CD4-positive, alpha-beta T cell (primary cell): ENCODE measurements around the gene UEVLD. TPM values are rescaled to one million over a fixed set of nuclear protein-coding genes. Genes with fewer than 3 reads are reported as not detected.

Experiments used
- ATAC-seq: fragments of 200-7000 bp; cut with Tn5 transposase; one replicate; pipeline ENCODE4 v1.10.0; 2022; ENCODE audit warnings: mild to moderate bottlenecking; ENCODE audit not compliant: poor library complexity
- CTCF ChIA-PET: fragments of 350-600 bp; sonication (Branson Sonifier 250); formaldehyde crosslinking; loops from one replicate; lab custom pipeline; 2021; ENCODE audit warnings: antibody characterized with exemption, inconsistent platforms; lab: Charles Lee
- POLR2A ChIA-PET: fragments of 350-600 bp; sonication (Branson Sonifier 250); formaldehyde crosslinking; loops from one replicate; lab custom pipeline; 2021; ENCODE audit warnings: antibody characterized with exemption, inconsistent platforms; lab: Charles Lee
- DNase-seq, 14 experiments: peaks; one replicate each; pipeline ENCODE4 v3.0.0-alpha.2; 2013 to 2020; ENCODE audit warnings: mixed read lengths in 2 of 14
- H3K27ac ChIP-seq, 2 donors: one replicate each; pipeline versions ENCODE4 v1.5.1 to v1.7.0; 2013; ENCODE audit warnings: low read length in 2 of 2, low read depth in 1 of 2, mild to moderate bottlenecking in 1 of 2
- H3K27me3 ChIP-seq, 2 experiments: 1 replicate in 1 of 2; 2 replicates in 1 of 2; pipeline versions ENCODE4 v1.6.1 to v1.7.0; 2013; ENCODE audit warnings: low read length in 2 of 2, control low read depth in 1 of 2, mild to moderate bottlenecking in 1 of 2, moderate library complexity in 1 of 2; ENCODE audit not compliant: insufficient read depth in 2 of 2, control insufficient read depth in 1 of 2
- H3K36me3 ChIP-seq: one replicate; pipeline ENCODE4 v1.6.1; 2013; ENCODE audit warnings: low read length, control low read depth; ENCODE audit not compliant: insufficient read depth
- H3K4me1 ChIP-seq: one replicate; pipeline ENCODE4 v1.6.1; 2013; ENCODE audit warnings: low read length, control low read depth; ENCODE audit not compliant: insufficient read depth
- H3K4me3 ChIP-seq: one replicate; pipeline ENCODE4 v1.5.1; 2013; ENCODE audit warnings: mild to moderate bottlenecking, low read length, moderate library complexity
- H3K9me3 ChIP-seq, 2 experiments: 1 replicate in 1 of 2; 2 replicates in 1 of 2; pipeline versions ENCODE4 v1.6.1 to v1.7.0; 2013; ENCODE audit warnings: low read length in 2 of 2, mild to moderate bottlenecking in 2 of 2, control low read depth in 1 of 2, moderate library complexity in 1 of 2; ENCODE audit not compliant: control insufficient read depth in 1 of 2, insufficient read depth in 1 of 2
- H3K27ac Mint-ChIP-seq: one replicate; pipeline ENCODE4 v1.8.0; 2020; ENCODE audit warnings: mixed read lengths
- H3K27me3 Mint-ChIP-seq: one replicate; pipeline ENCODE4 v1.8.0; 2021; ENCODE audit warnings: mixed read lengths
- H3K36me3 Mint-ChIP-seq: one replicate; pipeline ENCODE4 v1.8.0; 2021; ENCODE audit warnings: low read depth, mixed read lengths
- H3K4me1 Mint-ChIP-seq: one replicate; pipeline ENCODE4 v1.8.0; 2021; ENCODE audit warnings: low read depth, mixed read lengths
- H3K4me3 Mint-ChIP-seq: one replicate; pipeline ENCODE4 v1.8.0; 2020; ENCODE audit warnings: mild to moderate bottlenecking, mixed read lengths
- H3K9me3 Mint-ChIP-seq: one replicate; pipeline ENCODE4 v1.8.0; 2020; ENCODE audit warnings: mixed read lengths
- CTCF ChIP-seq: fragments of 200-600 bp; IDR thresholded peaks from one replicate; pipeline ENCODE4 v1.8.0; 2022; ENCODE audit warnings: antibody characterized with exemption, mild to moderate bottlenecking
- intact Hi-C, 2 experiments: fragments of 100-400 bp; cut with DNase I in 1 of 2; cut with micrococcal nuclease in 1 of 2; formaldehyde crosslinking; loops; one replicate each; pipeline versions ENCODE4 v1.15.1 to v1.9.0; 2023 to 2025; cut with DNase I, micrococcal nuclease
- total RNA-seq, 174 experiments: library from RNA in 2 of 174; stranded (reverse) in 2 of 174; gene quantifications; one replicate each; pipeline ENCODE4 v1.2.3 and lab custom pipeline; 2021 to 2026

The UEVLD gene
- total RNA-seq, 2 experiments from 2014 or later = 1.5 to 2.9 TPM

GRCh38 chr11:18590571-18590970 lies 2.0 kb upstream of the UEVLD start:
- Histone ChIP-seq H3K27me3 (no peaks in the 10 kb centered on the region), H3K4me3 (no peak overlapping the region), H3K27ac (peak overlapping the region; percentile 18 to 51), H3K4me1 (peaks cover 52% of the 10 kb centered on the region), H3K36me3 (no peaks in the 10 kb centered on the region), H3K9me3 (no peaks in the 10 kb centered on the region)
- Mint-ChIP-seq H3K4me1 (no peaks in the 10 kb centered on the region), H3K4me3 (peak overlapping the region; percentile 36), H3K27ac (no peak overlapping the region), H3K9me3 (no peaks in the 10 kb centered on the region), H3K27me3 (no peaks in the 10 kb centered on the region), H3K36me3 (no peaks in the 10 kb centered on the region)
- DNase-seq (peak in 3 of 14 experiments; percentile 13 to 19 (median 18)), ATAC-seq (no peak)
- no peak for TF ChIP-seq CTCF
- CTCF ChIA-PET = interaction anchor here (1.0 kb wide), 1 partner anchor 57 kb away, joined by 3 read pairs; no protein-coding TSS in a partner anchor
- POLR2A ChIA-PET = interaction anchor here (0.6 to 1.5 kb wide), 3 partner anchors 11 to 64 kb away, joined by 3 to 4 read pairs (median 3); partner anchors contain the start of genes SPTY2D1 and TSG101
- intact Hi-C loops = no loop called here

- no peak overlapping the region for H3K27ac ChIP-seq
- no peaks in the 10 kb centered on the region for H3K9me3 ChIP-seq
- intact Hi-C loops = loop anchor here in 1 of 2 experiments (10.0 kb wide), 1 partner anchor 57 kb away; the partner anchor contains the start of gene TSG101
- ATAC-seq = no peak
- H3K9me3 Mint-ChIP-seq = no peaks in the 10 kb centered on the region
- TF ChIP-seq CTCF = no peak
- ChIA-PET POLR2A (interaction anchor here (0.6 to 1.4 kb wide), 2 partner anchors 52 to 226 kb away, joined by 3 read pairs; partner anchors contain the start of gene SPTY2D1), CTCF (interaction anchor here (0.6 to 1.1 kb wide), 3 partner anchors 14 to 108 kb away, joined by 3 to 4 read pairs (median 3); no protein-coding TSS in a partner anchor)
- no peak overlapping the region for H3K27ac Mint-ChIP-seq
- H3K4me1 Mint-ChIP-seq = peaks cover 8% of the 10 kb centered on the region
- H3K27me3 ChIP-seq = no peaks in the 10 kb centered on the region
- H3K4me3 ChIP-seq = no peak overlapping the region
- H3K36me3 Mint-ChIP-seq = no peaks in the 10 kb centered on the region
- no peak for DNase-seq
- no peaks in the 10 kb centered on the region for H3K36me3 ChIP-seq
- H3K4me1 ChIP-seq = peaks cover 5% of the 10 kb centered on the region
- H3K4me3 Mint-ChIP-seq = no peak overlapping the region
- no peaks in the 10 kb centered on the region for H3K27me3 Mint-ChIP-seq
Measured at GRCh38 chr11:18581825-18582224, 6.7 kb downstream of the UEVLD start.

GRCh38 chr11:18580113-18580766 lies 8.3 kb downstream of the UEVLD start:
- Histone ChIP-seq H3K27ac (peak overlapping the region in 1 of 2 donors; percentile 5), H3K27me3 (no peaks in the 10 kb centered on the region), H3K9me3 (no peaks in the 10 kb centered on the region), H3K4me1 (no peaks in the 10 kb centered on the region), H3K36me3 (peaks cover 4% of the 10 kb centered on the region), H3K4me3 (no peak overlapping the region)
- POLR2A ChIA-PET = interaction anchor here (0.7 to 1.4 kb wide), 2 partner anchors 53 kb away, joined by 3 read pairs; partner anchors contain the start of gene SPTY2D1
- no peaks in the 10 kb centered on the region for H3K9me3 Mint-ChIP-seq
- ATAC-seq (no peak), DNase-seq (no peak)
- no peaks in the 10 kb centered on the region for H3K27me3 Mint-ChIP-seq
- intact Hi-C loops = loop anchor here in 1 of 2 experiments (10.0 kb wide), 1 partner anchor 55 kb away; the partner anchor contains the start of gene TSG101
- no peak overlapping the region for H3K27ac Mint-ChIP-seq
- H3K4me3 Mint-ChIP-seq = no peak overlapping the region
- H3K36me3 Mint-ChIP-seq = peaks cover 7% of the 10 kb centered on the region
- CTCF ChIA-PET = interaction anchor here (0.7 kb wide), 1 partner anchor 13 kb away, joined by 4 read pairs; no protein-coding TSS in a partner anchor
- peaks cover 8% of the 10 kb centered on the region for H3K4me1 Mint-ChIP-seq
- no peak for TF ChIP-seq CTCF
